Calu3 (cell line): Measurements from ENCODE around the gene IFT57. TPM values are rescaled to one million over a fixed set of nuclear protein-coding genes. Genes with fewer than 3 reads are reported as not detected.

Source experiments
- BruUV-seq: library from RNA; stranded (reverse); fragments of 400-500 nt; replicated peaks from 2 replicates; lab custom pipeline; 2021; lab: Mats Ljungman, UMichigan
- CTCF ChIA-PET: fragments of 300-600 bp; sonication (Branson Sonifier 250); formaldehyde crosslinking; loops from one replicate; lab custom pipeline; 2022; ENCODE audit warnings: antibody characterized with exemption; lab: Charles Lee
- DNase-seq: peaks from one replicate; pipeline ENCODE4 v3.0.0; 2022
- H3K27ac Mint-ChIP-seq: one replicate; pipeline ENCODE4 v1.8.0; 2022; ENCODE audit warnings: mixed read lengths; ENCODE audit not compliant: unreplicated experiment
- H3K27me3 Mint-ChIP-seq: one replicate; pipeline ENCODE4 v1.8.0; 2022; ENCODE audit warnings: mixed read lengths; ENCODE audit not compliant: unreplicated experiment
- H3K36me3 Mint-ChIP-seq: one replicate; pipeline ENCODE4 v1.8.0; 2022; ENCODE audit warnings: mild to moderate bottlenecking, moderate library complexity, mixed read lengths; ENCODE audit not compliant: insufficient read depth, unreplicated experiment
- H3K4me1 Mint-ChIP-seq: one replicate; pipeline ENCODE4 v1.8.0; 2022; ENCODE audit warnings: mild to moderate bottlenecking, low read depth, mixed read lengths; ENCODE audit not compliant: unreplicated experiment
- H3K4me3 Mint-ChIP-seq: one replicate; pipeline ENCODE4 v1.8.0; 2022; ENCODE audit warnings: mild to moderate bottlenecking, low read depth, moderate library complexity, mixed read lengths; ENCODE audit not compliant: unreplicated experiment
- H3K9me3 Mint-ChIP-seq: one replicate; pipeline ENCODE4 v1.8.0; 2022; ENCODE audit warnings: low read depth, mixed read lengths; ENCODE audit not compliant: unreplicated experiment
- CTCF ChIP-seq: fragments of 200-600 bp; IDR thresholded peaks from one replicate; pipeline ENCODE4 v1.8.0; 2022; ENCODE audit warnings: antibody characterized with exemption; ENCODE audit not compliant: unreplicated experiment
- intact Hi-C: fragments of 100-400 bp; cut with micrococcal nuclease; formaldehyde crosslinking; loops from one replicate; pipeline ENCODE4 v1.10.0; 2022; ENCODE audit not compliant: unreplicated experiment
- total RNA-seq: library from RNA; stranded (reverse); gene quantifications from 2 replicates; pipeline ENCODE4 v1.2.3, GENCODE V29; 2022

Gene IFT57
- total RNA-seq, 1 experiment from 2014 or later = 35.4 TPM

- no TSS peak for BruUV-seq
- Mint-ChIP-seq H3K27me3 (no peaks in the 10 kb centered on the region), H3K36me3 (no peaks in the 10 kb centered on the region), H3K4me1 (peaks cover 48% of the 10 kb centered on the region), H3K4me3 (no peak overlapping the region), H3K27ac (peak overlapping the region; percentile 3), H3K9me3 (peaks cover 5% of the 10 kb centered on the region)
- CTCF ChIA-PET = no interaction called here
- no peak for DNase-seq
- TF ChIP-seq CTCF = no peak
- intact Hi-C loops = no loop called here
Measured at GRCh38 chr3:108127301-108127988, 94.8 kb downstream of the IFT57 start.

GRCh38 chr3:108126348-108126747 is 95.9 kb downstream of the IFT57 start:
- no peak for TF ChIP-seq CTCF
- Mint-ChIP-seq H3K4me1 (peaks cover 37% of the 10 kb centered on the region), H3K27me3 (no peaks in the 10 kb centered on the region), H3K4me3 (no peak overlapping the region), H3K9me3 (peaks cover 5% of the 10 kb centered on the region), H3K36me3 (no peaks in the 10 kb centered on the region), H3K27ac (no peak overlapping the region)
- CTCF ChIA-PET = no interaction called here
- DNase-seq = no peak
- BruUV-seq = no TSS peak
- intact Hi-C loops = no loop called here

GRCh38 chr3:108125550-108126071 is 96.6 kb downstream of the IFT57 start:
- Mint-ChIP-seq H3K36me3 (no peaks in the 10 kb centered on the region), H3K4me1 (peaks cover 30% of the 10 kb centered on the region), H3K4me3 (no peak overlapping the region), H3K27ac (no peak overlapping the region), H3K9me3 (peaks cover 5% of the 10 kb centered on the region), H3K27me3 (no peaks in the 10 kb centered on the region)
- intact Hi-C loops = no loop called here
- CTCF ChIA-PET = no interaction called here
- BruUV-seq = no TSS peak
- TF ChIP-seq CTCF = no peak
- no peak for DNase-seq

- Mint-ChIP-seq H3K27me3 (no peaks in the 10 kb centered on the region), H3K36me3 (no peaks in the 10 kb centered on the region), H3K4me1 (peaks cover 28% of the 10 kb centered on the region), H3K27ac (no peak overlapping the region), H3K4me3 (no peak overlapping the region), H3K9me3 (peaks cover 5% of the 10 kb centered on the region)
- DNase-seq = no peak
- CTCF ChIA-PET = no interaction called here
- intact Hi-C loops = no loop called here
- BruUV-seq = no TSS peak
- no peak for TF ChIP-seq CTCF
Measured at GRCh38 chr3:108125153-108125543, 97.1 kb downstream of the IFT57 start.
